Trophoblast cell (in vitro differentiated cells and primary cell): ENCODE measurements around the gene BUB1B.

Experiments
- DNase-seq, 2 donors: peaks; one replicate each; pipeline ENCODE4 v3.0.0-alpha.2; 2016
- H2AFZ ChIP-seq: 2 replicates; pipeline ENCODE4 v1.6.1; 2013; ENCODE audit warnings: low read length, moderate library complexity, mild to moderate bottlenecking; ENCODE audit not compliant: insufficient read depth, poor library complexity
- H2AK5ac ChIP-seq: 2 replicates; pipeline ENCODE4 v1.6.1; 2013; ENCODE audit warnings: mild to moderate bottlenecking, low read length
- H2BK120ac ChIP-seq: 2 replicates; pipeline ENCODE4 v1.6.1; 2013; ENCODE audit warnings: low read length, mild to moderate bottlenecking, moderate library complexity; ENCODE audit not compliant: insufficient read depth, poor library complexity
- H2BK12ac ChIP-seq: 2 replicates; pipeline ENCODE4 v1.6.1; 2013; ENCODE audit warnings: mild to moderate bottlenecking, low read length, moderate library complexity
- H2BK5ac ChIP-seq: 2 replicates; pipeline ENCODE4 v1.6.1; 2013; ENCODE audit warnings: low read length, low read depth, moderate library complexity, mild to moderate bottlenecking; ENCODE audit not compliant: poor library complexity
- H3K14ac ChIP-seq: 2 replicates; pipeline ENCODE4 v1.6.1; 2013; ENCODE audit warnings: mild to moderate bottlenecking, low read length
- H3K18ac ChIP-seq: 2 replicates; pipeline ENCODE4 v1.6.1; 2013; ENCODE audit warnings: mild to moderate bottlenecking, low read length
- H3K23ac ChIP-seq: 2 replicates; pipeline ENCODE4 v1.6.1; 2013; ENCODE audit warnings: low read length
- H3K27ac ChIP-seq: 2 replicates; pipeline ENCODE4 v1.5.1; 2013; ENCODE audit warnings: low read depth, mild to moderate bottlenecking, inconsistent platforms, low read length, moderate library complexity
- H3K27me3 ChIP-seq: 2 replicates; pipeline ENCODE4 v1.6.1; 2013; ENCODE audit warnings: inconsistent platforms, mild to moderate bottlenecking, low read length, moderate library complexity; ENCODE audit not compliant: insufficient read depth
- H3K36me3 ChIP-seq, 2 experiments: 1 replicate in 1 of 2; 2 replicates in 1 of 2; pipeline ENCODE4 v1.6.1; 2013; ENCODE audit warnings: low read length in 2 of 2, mild to moderate bottlenecking in 2 of 2, moderate library complexity in 1 of 2; ENCODE audit not compliant: insufficient read depth in 2 of 2, control insufficient read depth in 1 of 2
- H3K4ac ChIP-seq: 2 replicates; pipeline ENCODE4 v1.6.1; 2013; ENCODE audit warnings: low read depth, mild to moderate bottlenecking, low read length, moderate library complexity
- H3K4me1 ChIP-seq, 2 experiments: 1 replicate in 1 of 2; 2 replicates in 1 of 2; pipeline ENCODE4 v1.6.1; 2013; ENCODE audit warnings: low read length in 2 of 2, mild to moderate bottlenecking in 2 of 2, moderate library complexity in 1 of 2; ENCODE audit not compliant: insufficient read depth in 2 of 2, control insufficient read depth in 1 of 2
- H3K4me2 ChIP-seq: 2 replicates; pipeline ENCODE4 v1.6.1; 2013; ENCODE audit warnings: inconsistent platforms, mild to moderate bottlenecking, low read length, moderate library complexity
- H3K4me3 ChIP-seq: 2 replicates; pipeline ENCODE4 v1.5.1; 2013; ENCODE audit warnings: mild to moderate bottlenecking, low read depth, low read length, inconsistent platforms
- H3K79me1 ChIP-seq: one replicate; pipeline ENCODE4 v1.6.1; 2013; ENCODE audit warnings: low read length
- H3K79me2 ChIP-seq: 2 replicates; pipeline ENCODE4 v1.6.1; 2013; ENCODE audit warnings: low read length, mild to moderate bottlenecking; ENCODE audit not compliant: control insufficient read depth, insufficient read depth, poor library complexity
- H3K9ac ChIP-seq: 2 replicates; pipeline ENCODE4 v1.6.1; 2013; ENCODE audit warnings: mild to moderate bottlenecking, low read length
- H3K9me3 ChIP-seq: 2 replicates; pipeline ENCODE4 v1.6.1; 2013; ENCODE audit warnings: low read depth, mild to moderate bottlenecking, control low read depth, inconsistent platforms, low read length; ENCODE audit not compliant: insufficient read depth
- H4K12ac ChIP-seq: 2 replicates; pipeline ENCODE4 v1.6.1; 2013; ENCODE audit warnings: low read depth, mild to moderate bottlenecking, low read length, moderate library complexity
- H4K8ac ChIP-seq: 2 replicates; pipeline ENCODE4 v1.6.1; 2013; ENCODE audit warnings: low read depth, mild to moderate bottlenecking, low read length, moderate library complexity
- H4K91ac ChIP-seq: one replicate; pipeline ENCODE4 v1.6.1; 2013; ENCODE audit warnings: low read depth, mild to moderate bottlenecking, low read length, moderate library complexity
- WGBS: extraction: QIAGEN DNeasy Blood & Tissue Kit; methylation state at CpG from one replicate; pipeline ENCODE4 v1.1.7; 2013; ENCODE audit warnings: missing lambda C conversion rate; ENCODE audit not compliant: insufficient read length, insufficient coverage; ENCODE audit errors: extremely low coverage; 5-methylcytosine and 5-hydroxymethylcytosine counted together

The BUB1B gene

DNA sequence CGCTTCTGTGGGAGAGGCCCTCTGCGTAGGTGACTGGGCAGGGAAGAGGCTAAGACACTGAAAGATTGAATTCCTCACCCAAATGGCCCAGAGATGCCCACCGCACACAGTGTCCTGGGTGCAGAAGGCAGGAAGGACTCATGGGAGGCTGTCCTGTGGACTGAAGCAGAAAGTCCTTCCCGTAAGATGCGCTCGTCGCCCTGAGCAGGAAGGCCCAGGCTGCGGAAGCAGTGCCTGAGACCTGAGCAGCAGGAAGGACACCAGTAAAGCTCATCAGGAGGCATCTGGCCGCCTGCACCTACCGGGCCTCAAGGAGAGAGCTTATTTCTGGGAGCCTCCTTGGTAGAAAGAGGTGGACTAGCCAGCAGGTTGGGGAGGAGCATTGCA, 81.3 kb downstream of the BUB1B start:
- H3K14ac ChIP-seq = no peak overlapping the region
- no CpG with 5 or more reads among the region's 10 CpGs for WGBS
- H3K9ac ChIP-seq = no peak overlapping the region
- no peak overlapping the region for H3K27ac ChIP-seq
- no peak overlapping the region for H3K23ac ChIP-seq
- no peak overlapping the region for H4K8ac ChIP-seq
- H3K27me3 ChIP-seq = no peaks in the 10 kb centered on the region
- H2BK120ac ChIP-seq = no peak overlapping the region
- H2BK12ac ChIP-seq = peak overlapping the region; percentile 6
- H3K18ac ChIP-seq = no peak overlapping the region
- H2AFZ ChIP-seq = no peak overlapping the region
- peaks cover 3% of the 10 kb centered on the region for H3K79me2 ChIP-seq
- peaks cover 2% of the 10 kb centered on the region for H3K9me3 ChIP-seq
- H3K4me3 ChIP-seq = no peak overlapping the region
- H2AK5ac ChIP-seq = no peak overlapping the region
- H2BK5ac ChIP-seq = no peak overlapping the region
- peaks cover 23% of the 10 kb centered on the region for H3K79me1 ChIP-seq
- H4K91ac ChIP-seq = peak overlapping the region; percentile 1
- no peaks in the 10 kb centered on the region for H3K36me3 ChIP-seq
- H3K4me1 ChIP-seq = peaks cover 42 to 49% of the 10 kb centered on the region in 2 experiments
- no peak for DNase-seq
- H3K4ac ChIP-seq = no peak overlapping the region
- no peak overlapping the region for H3K4me2 ChIP-seq
- H4K12ac ChIP-seq = no peak overlapping the region

DNA sequence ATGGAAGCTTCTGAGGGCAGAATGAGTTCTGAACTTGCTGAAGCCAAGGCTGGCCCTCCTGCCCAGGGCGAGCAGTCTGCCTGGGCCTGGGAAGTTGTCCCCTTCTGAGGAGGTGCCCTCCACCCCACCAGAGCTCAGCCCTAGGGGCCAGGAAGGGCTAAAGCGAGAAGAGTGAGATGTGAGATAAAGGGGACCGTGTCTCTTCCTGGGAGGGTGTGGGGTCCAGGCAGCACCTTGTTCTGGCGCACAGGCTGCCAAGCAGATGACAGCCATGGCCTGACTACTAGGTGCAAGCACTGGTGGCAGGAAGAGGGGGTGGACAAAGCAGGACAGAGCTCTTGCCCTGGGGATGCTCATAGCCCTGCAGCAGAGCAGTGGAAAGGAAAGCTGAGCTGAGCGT, 81.7 kb downstream of the BUB1B start:
- H3K14ac ChIP-seq = no peak overlapping the region
- H3K4ac ChIP-seq = no peak overlapping the region
- H3K27ac ChIP-seq = no peak overlapping the region
- no peak overlapping the region for H2BK5ac ChIP-seq
- no peak overlapping the region for H3K18ac ChIP-seq
- H3K27me3 ChIP-seq = no peaks in the 10 kb centered on the region
- peaks cover 2% of the 10 kb centered on the region for H3K9me3 ChIP-seq
- H2AK5ac ChIP-seq = peak overlapping the region; percentile 6
- H3K79me2 ChIP-seq = peaks cover 3% of the 10 kb centered on the region
- no peak for DNase-seq
- H3K4me3 ChIP-seq = no peak overlapping the region
- H4K8ac ChIP-seq = no peak overlapping the region
- no peak overlapping the region for H2BK12ac ChIP-seq
- no peak overlapping the region for H2AFZ ChIP-seq
- no peaks in the 10 kb centered on the region for H3K36me3 ChIP-seq
- no peak overlapping the region for H3K4me2 ChIP-seq
- no peak overlapping the region for H2BK120ac ChIP-seq
- no peak overlapping the region for H3K23ac ChIP-seq
- peaks cover 23% of the 10 kb centered on the region for H3K79me1 ChIP-seq
- peaks cover 42 to 49% of the 10 kb centered on the region in 2 experiments for H3K4me1 ChIP-seq
- WGBS = no CpG with 5 or more reads among the region's 5 CpGs
- no peak overlapping the region for H3K9ac ChIP-seq
- no peak overlapping the region for H4K12ac ChIP-seq
- peak overlapping the region; percentile 1 for H4K91ac ChIP-seq

DNA sequence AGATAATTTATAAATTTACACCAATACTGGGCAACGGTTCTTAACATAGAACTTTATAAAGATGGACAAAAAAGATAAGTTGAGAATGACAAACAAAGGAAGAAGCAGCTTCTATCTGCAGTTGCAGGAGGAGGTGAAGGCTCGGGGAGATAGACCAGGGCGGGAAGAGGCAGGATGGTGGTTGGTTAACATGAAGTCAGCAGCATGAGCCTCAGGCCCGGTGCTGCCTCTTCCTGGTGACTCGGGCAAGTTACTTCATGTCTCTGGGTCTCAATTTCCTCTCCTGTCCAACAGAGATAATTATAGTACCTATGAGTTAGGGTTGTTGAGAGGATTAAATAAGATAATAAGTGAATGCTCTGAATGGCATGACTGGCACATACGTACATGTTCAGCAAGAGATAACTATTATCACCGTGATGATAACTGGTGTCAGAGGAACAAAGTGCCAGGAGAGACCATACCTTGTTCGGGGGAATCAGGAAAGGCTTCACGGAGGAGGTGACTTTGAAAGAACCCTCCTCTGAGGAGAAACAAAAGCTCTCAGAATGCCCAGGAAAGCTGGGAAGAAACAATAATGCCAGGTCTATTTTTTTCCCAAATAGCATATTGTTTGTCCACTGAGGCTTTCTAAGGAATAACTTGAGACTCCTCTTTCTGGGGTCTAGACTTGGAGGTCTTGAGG, 82.4 kb downstream of the BUB1B start:
- no CpG with 5 or more reads among the region's 9 CpGs for WGBS

DNA sequence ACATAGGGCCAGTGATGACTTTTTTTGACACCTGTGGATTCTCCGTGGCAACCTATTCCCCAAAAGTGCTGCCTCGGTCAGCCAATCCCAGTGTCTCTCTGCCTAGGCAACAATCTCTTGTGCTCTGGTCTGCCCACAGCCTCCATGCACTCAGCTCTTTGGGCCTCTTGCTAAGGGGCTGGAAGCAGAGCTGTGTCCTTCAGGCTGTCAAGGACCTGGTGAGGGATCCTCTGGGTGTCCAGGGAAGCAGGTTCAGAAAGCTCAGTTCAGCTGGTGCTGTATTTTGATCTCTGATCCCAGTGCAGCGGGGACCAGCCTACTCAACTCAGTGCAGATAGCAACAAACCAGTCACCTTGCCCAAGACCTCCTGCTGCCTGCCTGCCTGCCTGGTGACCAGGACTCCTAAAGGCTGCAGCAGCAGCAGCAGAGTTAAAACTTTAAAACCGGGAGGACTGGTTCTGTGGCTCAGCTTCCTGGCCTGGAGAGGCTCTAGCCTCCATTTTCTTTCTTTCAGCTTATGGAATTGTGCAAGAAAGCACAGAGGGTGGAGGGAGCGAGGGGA, 84.2 kb downstream of the BUB1B start:
- Histone ChIP-seq H2BK120ac (peak overlapping the region; percentile 70), H3K79me1 (peaks cover 15% of the 10 kb centered on the region), H2BK12ac (peak overlapping the region; percentile 70), H3K14ac (peak overlapping the region; percentile 9), H2AFZ (peak overlapping the region; percentile 52), H4K8ac (peak overlapping the region; percentile 55), H3K4ac (peak overlapping the region; percentile 26), H3K4me3 (no peak overlapping the region), H2AK5ac (peak overlapping the region; percentile 56), H3K27ac (peak overlapping the region; percentile 83), H4K12ac (no peak overlapping the region), H3K4me1 (peaks cover 32 to 35% of the 10 kb centered on the region in 2 experiments), H3K4me2 (peak overlapping the region; percentile 51), H3K9ac (no peak overlapping the region), H3K79me2 (peaks cover 3% of the 10 kb centered on the region), H4K91ac (peak overlapping the region; percentile 64), H3K18ac (peak overlapping the region; percentile 51), H2BK5ac (peak overlapping the region; percentile 34), H3K36me3 (no peaks in the 10 kb centered on the region), H3K23ac (no peak overlapping the region), H3K9me3 (peaks cover 2% of the 10 kb centered on the region), H3K27me3 (no peaks in the 10 kb centered on the region)
- peak; percentile 89 to 95 for DNase-seq
- WGBS = no CpG with 5 or more reads among the region's 5 CpGs

More for the DNA sequence above, 82.4 kb downstream of the BUB1B start:
- no peak overlapping the region for H2AK5ac ChIP-seq
- H3K27ac ChIP-seq = no peak overlapping the region
- H3K4ac ChIP-seq = no peak overlapping the region
- no peak overlapping the region for H2BK5ac ChIP-seq
- H4K12ac ChIP-seq = no peak overlapping the region
- H3K27me3 ChIP-seq = no peaks in the 10 kb centered on the region
- H2AFZ ChIP-seq = no peak overlapping the region
- no peak overlapping the region for H2BK120ac ChIP-seq
- peaks cover 2% of the 10 kb centered on the region for H3K9me3 ChIP-seq
- H3K79me1 ChIP-seq = peaks cover 23% of the 10 kb centered on the region
- H4K91ac ChIP-seq = peak overlapping the region; percentile 29
- H3K36me3 ChIP-seq = no peaks in the 10 kb centered on the region
- no peak overlapping the region for H3K9ac ChIP-seq
- no peak overlapping the region for H3K4me3 ChIP-seq
- peaks cover 3% of the 10 kb centered on the region for H3K79me2 ChIP-seq
- H3K4me1 ChIP-seq = peaks cover 42 to 49% of the 10 kb centered on the region in 2 experiments
- no peak overlapping the region for H3K14ac ChIP-seq
- H4K8ac ChIP-seq = no peak overlapping the region
- no peak for DNase-seq
- H2BK12ac ChIP-seq = no peak overlapping the region
- no peak overlapping the region for H3K4me2 ChIP-seq
- no peak overlapping the region for H3K18ac ChIP-seq
- no peak overlapping the region for H3K23ac ChIP-seq
